Measurements from ENCODE around the gene NHERF1. TPM values are rescaled to one million over a fixed set of nuclear protein-coding genes. Genes with fewer than 3 reads are reported as not detected.

The NHERF1 gene
- polyA plus RNA-seq, 1 of the 3 experiments (the other 2 are of a cell fraction), result 40.1 TPM

DNA sequence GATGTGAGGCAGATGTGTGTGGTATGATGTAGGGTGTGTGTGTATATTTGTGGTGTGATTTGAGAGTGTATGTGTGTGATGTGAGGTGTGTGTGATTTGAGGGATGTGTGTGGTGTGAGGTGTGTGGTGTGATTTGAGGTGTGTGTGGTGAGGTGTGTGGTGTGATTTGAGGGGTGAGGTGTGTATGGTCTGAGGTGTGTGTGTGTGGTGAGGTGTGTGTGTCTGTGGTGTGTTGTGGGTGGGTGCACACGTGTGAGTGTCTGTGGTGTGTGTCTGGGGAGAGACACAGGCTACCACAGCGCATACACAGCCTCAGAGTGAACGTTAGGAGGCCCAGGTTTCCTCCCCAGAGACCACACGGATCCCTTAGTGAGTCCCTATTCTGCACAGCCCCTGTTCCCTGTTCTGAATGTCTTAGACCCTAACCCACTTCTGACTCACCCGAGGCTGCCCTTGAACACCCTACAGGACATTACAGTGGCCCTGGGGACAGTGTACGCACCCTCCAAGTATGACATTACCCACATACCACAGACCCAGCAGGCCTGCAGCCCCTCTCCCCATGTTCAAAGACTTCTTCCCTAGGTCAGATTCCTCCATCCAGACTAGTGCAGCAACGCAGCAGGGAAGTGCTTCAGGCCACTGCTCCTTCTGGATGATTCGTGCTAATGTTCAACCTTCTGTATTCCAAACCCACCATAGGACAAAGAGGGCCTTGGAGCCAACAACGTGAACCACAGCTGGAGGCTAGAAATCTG lies 14.9 kb upstream of the NHERF1 start:
- no peak overlapping the region for H3K4me3 ChIP-seq (ENCODE audit: low read depth in 2 of 2, low read length in 1 of 2)
- H3K36me3 ChIP-seq (replicated peaks in 1 of 2; ENCODE audit: control insufficient read depth in 1 of 2, insufficient read depth in 2 of 2, low read length in 1 of 2), result no peaks in the 10 kb centered on the region
- ChIA-PET POLR2A (no interaction called here), CTCF (interaction anchor here (0.7 to 5.4 kb wide), 3 partner anchors 11 to 206 kb away, joined by 3 to 77 read pairs (median 5); no protein-coding TSS in a partner anchor)
- no peaks in the 10 kb centered on the region for H3K9me3 ChIP-seq
- TF ChIP-seq NRF1 (IDR thresholded peaks at IDR 0.05; ENCODE audit: low read depth, low read length) (no peak), TAF1 (IDR thresholded peaks at IDR 0.05; ENCODE audit: borderline replicate concordance, low read depth, low read length) (no peak), MXI1 (IDR thresholded peaks at IDR 0.05; ENCODE audit: low read depth, low read length) (no peak), CHD2 (IDR thresholded peaks at IDR 0.05; ENCODE audit: low read length, partially characterized antibody) (no peak), GATA2 (CRISPR knock-in tag; IDR thresholded peaks at IDR 0.05) (no peak), ELF1 (IDR thresholded peaks at IDR 0.05) (no peak)
- TF ChIP-seq, protein P1, sequence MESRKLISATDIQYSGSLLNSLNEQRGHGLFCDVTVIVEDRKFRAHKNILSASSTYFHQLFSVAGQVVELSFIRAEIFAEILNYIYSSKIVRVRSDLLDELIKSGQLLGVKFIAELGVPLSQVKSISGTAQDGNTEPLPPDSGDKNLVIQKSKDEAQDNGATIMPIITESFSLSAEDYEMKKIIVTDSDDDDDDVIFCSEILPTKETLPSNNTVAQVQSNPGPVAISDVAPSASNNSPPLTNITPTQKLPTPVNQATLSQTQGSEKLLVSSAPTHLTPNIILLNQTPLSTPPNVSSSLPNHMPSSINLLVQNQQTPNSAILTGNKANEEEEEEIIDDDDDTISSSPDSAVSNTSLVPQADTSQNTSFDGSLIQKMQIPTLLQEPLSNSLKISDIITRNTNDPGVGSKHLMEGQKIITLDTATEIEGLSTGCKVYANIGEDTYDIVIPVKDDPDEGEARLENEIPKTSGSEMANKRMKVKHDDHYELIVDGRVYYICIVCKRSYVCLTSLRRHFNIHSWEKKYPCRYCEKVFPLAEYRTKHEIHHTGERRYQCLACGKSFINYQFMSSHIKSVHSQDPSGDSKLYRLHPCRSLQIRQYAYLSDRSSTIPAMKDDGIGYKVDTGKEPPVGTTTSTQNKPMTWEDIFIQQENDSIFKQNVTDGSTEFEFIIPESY (IDR thresholded peaks at IDR 0.05; ENCODE audit: borderline replicate concordance, low read depth), result no peak
- TF ChIP-seq, protein P2, sequence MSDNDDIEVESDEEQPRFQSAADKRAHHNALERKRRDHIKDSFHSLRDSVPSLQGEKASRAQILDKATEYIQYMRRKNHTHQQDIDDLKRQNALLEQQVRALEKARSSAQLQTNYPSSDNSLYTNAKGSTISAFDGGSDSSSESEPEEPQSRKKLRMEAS (IDR thresholded peaks at IDR 0.05; ENCODE audit: low read depth), result no peak
- H3K4me1 ChIP-seq (ENCODE audit: control insufficient read depth in 1 of 2, insufficient read depth in 2 of 2, low read depth in 1 of 2, low read length in 1 of 2), result no peaks in the 10 kb centered on the region; a peak in 1 of 4 replicates
- no peak overlapping the region for H2AFZ ChIP-seq (ENCODE audit: low read depth)
- H3K79me2 ChIP-seq (ENCODE audit: insufficient read depth), result no peaks in the 10 kb centered on the region
- H4K20me1 ChIP-seq (ENCODE audit: insufficient read depth), result no peaks in the 10 kb centered on the region
- peaks cover 46% of the 10 kb centered on the region for H3K27me3 ChIP-seq (ENCODE audit: insufficient read depth)
- H3K27ac ChIP-seq (ENCODE audit: low read depth in 2 of 2, low read length in 1 of 2), result no peak overlapping the region
- H3K9me2 ChIP-seq, result no peaks in the 10 kb centered on the region
- 30% methylated on average over 8 of the region's 9 CpGs for WGBS (ENCODE audit: low lambda C conversion rate)
- H3K4me2 ChIP-seq, result no peak overlapping the region
- H3F3A ChIP-seq (replicated peaks; ENCODE audit: insufficient read depth), result peaks cover 11% of the 10 kb centered on the region
- DNase-seq, result no peak
- H3K9ac ChIP-seq, result no peak overlapping the region

DNA sequence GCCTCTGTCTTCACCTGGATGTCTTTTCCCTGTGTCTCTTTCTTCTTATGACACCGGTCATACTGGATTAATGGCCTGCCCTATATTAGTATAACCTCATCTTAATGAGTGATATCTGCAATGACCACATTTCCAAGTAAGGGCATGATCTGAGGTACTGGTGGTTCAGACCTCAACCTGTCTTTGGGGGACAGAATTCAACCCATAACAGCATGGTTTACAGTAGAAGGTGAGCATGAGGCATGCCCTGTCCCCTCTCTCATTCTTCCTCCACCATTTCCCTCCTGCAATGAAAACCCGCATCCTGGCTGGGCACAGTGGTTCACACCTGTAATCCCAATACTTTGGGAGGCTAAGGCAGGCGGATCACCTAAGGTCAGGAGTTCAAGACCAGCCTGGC lies 14.2 kb upstream of the NHERF1 start:
- no peaks in the 10 kb centered on the region for H4K20me1 ChIP-seq (ENCODE audit: insufficient read depth)
- ChIA-PET POLR2A (no interaction called here), CTCF (interaction anchor here (0.7 to 6.3 kb wide), 4 partner anchors 12 to 206 kb away, joined by 3 to 104 read pairs (median 41); partner anchors contain the start of gene CD300H)
- TF ChIP-seq SIN3A (IDR thresholded peaks at IDR 0.05; ENCODE audit: borderline replicate concordance, low read depth, low read length), result no peak
- no peak for TF ChIP-seq MXI1 (IDR thresholded peaks at IDR 0.05; ENCODE audit: low read depth, low read length)
- no peak for TF ChIP-seq ELF1 (IDR thresholded peaks at IDR 0.05)
- H3K9me3 ChIP-seq, result no peaks in the 10 kb centered on the region
- peaks cover 4% of the 10 kb centered on the region for H3F3A ChIP-seq (replicated peaks; ENCODE audit: insufficient read depth)
- no peaks in the 10 kb centered on the region for H3K36me3 ChIP-seq (replicated peaks in 1 of 2; ENCODE audit: control insufficient read depth in 1 of 2, insufficient read depth in 2 of 2, low read length in 1 of 2)
- WGBS (ENCODE audit: low lambda C conversion rate), result 60% methylated on average over 3 of the region's 3 CpGs
- H3K27ac ChIP-seq (ENCODE audit: low read depth in 2 of 2, low read length in 1 of 2), result no peak overlapping the region
- H3K9me2 ChIP-seq, result no peaks in the 10 kb centered on the region
- H3K4me3 ChIP-seq (ENCODE audit: low read depth in 2 of 2, low read length in 1 of 2), result no peak overlapping the region
- no peaks in the 10 kb centered on the region for H3K79me2 ChIP-seq (ENCODE audit: insufficient read depth)
- no peak overlapping the region for H2AFZ ChIP-seq (ENCODE audit: low read depth)
- peaks cover 53% of the 10 kb centered on the region for H3K27me3 ChIP-seq (ENCODE audit: insufficient read depth)
- DNase-seq, result no peak
- no peak overlapping the region for H3K9ac ChIP-seq
- no peak overlapping the region for H3K4me2 ChIP-seq
- H3K4me1 ChIP-seq (ENCODE audit: control insufficient read depth in 1 of 2, insufficient read depth in 2 of 2, low read depth in 1 of 2, low read length in 1 of 2), result no peaks in the 10 kb centered on the region; a peak in 1 of 4 replicates

All from SK-N-SH (cell line).